Endothelial cell of umbilical vein (primary cell): ENCODE data around the gene MEI1. TPM values are rescaled to one million over a fixed set of nuclear protein-coding genes. Genes with fewer than 3 reads are reported as not detected.

Experiments used
- BruUV-seq: library from RNA; stranded (reverse); fragments of 400-500 nt; replicated peaks from 2 replicates; lab custom pipeline; 2021; lab: Mats Ljungman, UMichigan
- CTCF ChIA-PET: fragments of 300-600, 350-600 bp; sonication (Branson Sonifier 250); formaldehyde crosslinking; loops from one replicate; lab custom pipeline; 2021; ENCODE audit warnings: antibody characterized with exemption, inconsistent platforms; lab: Charles Lee
- POLR2A ChIA-PET: fragments of 300-600, 350-600 bp; sonication (Branson Sonifier 250); formaldehyde crosslinking; loops from one replicate; lab custom pipeline; 2021; ENCODE audit warnings: antibody characterized with exemption, inconsistent platforms; lab: Charles Lee
- DNase-seq: peaks from one replicate; pipeline ENCODE4 v3.0.0-alpha.2; 2011; ENCODE audit warnings: low read depth, low spot score
- FAIRE-seq: peaks from 2 replicates; lab custom pipeline; 2011; peaks lifted over from hg19 to GRCh38; lab: Jason Lieb, UNC
- H2AFZ ChIP-seq: 2 replicates; pipeline ENCODE4 v1.6.0; 2012; ENCODE audit warnings: low read depth, low read length, control low read depth, inconsistent platforms
- H3K27ac ChIP-seq: 2 replicates; pipeline ENCODE4 v1.5.1; 2011; ENCODE audit warnings: low read depth, mild to moderate bottlenecking, control low read depth, low read length, moderate library complexity; ENCODE audit not compliant: insufficient read depth
- H3K27me3 ChIP-seq, 2 experiments: 2 replicates each; pipeline versions ENCODE4 v1.6.0 to v1.6.1; 2011; ENCODE audit warnings: low read length in 2 of 2, mixed read lengths in 1 of 2; ENCODE audit not compliant: control insufficient read depth in 2 of 2, insufficient read depth in 2 of 2
- H3K36me3 ChIP-seq, 2 experiments: 2 replicates in 1 of 2; 3 replicates in 1 of 2; pipeline ENCODE4 v1.5.1; 2011; ENCODE audit warnings: low read length in 2 of 2, mild to moderate bottlenecking in 1 of 2, moderate library complexity in 1 of 2; ENCODE audit not compliant: control insufficient read depth in 2 of 2, insufficient read depth in 2 of 2; ENCODE audit errors: extremely low read depth in 1 of 2
- H3K4me1 ChIP-seq: 3 replicates; pipeline ENCODE4 v1.5.1; 2011; ENCODE audit warnings: mild to moderate bottlenecking, low read length; ENCODE audit not compliant: control insufficient read depth, insufficient read depth; ENCODE audit errors: extremely low read depth
- H3K4me2 ChIP-seq: 2 replicates; pipeline ENCODE4 v1.6.1; 2011; ENCODE audit warnings: low read length, control low read depth, mixed read lengths; ENCODE audit not compliant: insufficient read depth
- H3K4me3 ChIP-seq, 3 experiments: fragments of 200-600 bp in 1 of 3; sonication (generic), shearing (Covaris generic) in 1 of 3; replicated peaks in 1 of 3; 2 replicates each; pipeline ENCODE4 v1.5.1; 2011 to 2016; ENCODE audit warnings: control low read depth in 3 of 3, low read length in 3 of 3, mild to moderate bottlenecking in 2 of 3, inconsistent platforms in 1 of 3, low read depth in 1 of 3, moderate library complexity in 1 of 3; ENCODE audit not compliant: insufficient read depth in 1 of 3
- H3K79me2 ChIP-seq: 2 replicates; pipeline ENCODE4 v1.6.0; 2012; ENCODE audit warnings: low read length, inconsistent platforms; ENCODE audit not compliant: control insufficient read depth, insufficient read depth
- H3K9ac ChIP-seq: replicated peaks from 2 replicates; pipeline ENCODE3; 2011; ENCODE audit warnings: low read length, control low read depth; ENCODE audit not compliant: insufficient read depth; ENCODE audit errors: extremely low read depth
- H3K9me1 ChIP-seq: replicated peaks from 3 replicates; pipeline ENCODE4 v1.6.0; 2011; ENCODE audit warnings: mild to moderate bottlenecking, low read length; ENCODE audit not compliant: control insufficient read depth, insufficient read depth; ENCODE audit errors: extremely low read depth
- H3K9me3 ChIP-seq: replicated peaks from 2 replicates; pipeline ENCODE4 v1.5.1; 2012; ENCODE audit warnings: low read length, inconsistent platforms; ENCODE audit not compliant: control insufficient read depth, insufficient read depth
- H4K20me1 ChIP-seq: replicated peaks from 2 replicates; pipeline ENCODE3; 2011; ENCODE audit warnings: mild to moderate bottlenecking, low read length; ENCODE audit not compliant: control insufficient read depth, insufficient read depth; ENCODE audit errors: extremely low read depth
- CTCF ChIP-seq, 2 donors: IDR thresholded peaks; 1 replicate in 1 of 2; 2 replicates in 1 of 2; pipeline ENCODE4 v1.5.1; 2011; ENCODE audit warnings: low read length in 2 of 2, mild to moderate bottlenecking in 2 of 2, moderate library complexity in 2 of 2, control low read depth in 1 of 2, inconsistent platforms in 1 of 2, low read depth in 1 of 2; ENCODE audit not compliant: insufficient read depth in 1 of 2; ENCODE audit errors: extremely low read depth in 1 of 2
- EZH2 ChIP-seq: IDR thresholded peaks from 2 replicates; pipeline ENCODE4 v1.6.1; 2012; ENCODE audit warnings: borderline replicate concordance, low read depth, mild to moderate bottlenecking, moderate library complexity, low read length, inconsistent platforms; ENCODE audit not compliant: severe bottlenecking
- FOS ChIP-seq: IDR thresholded peaks from 2 replicates; pipeline ENCODE4 v1.6.1; 2011; ENCODE audit warnings: mild to moderate bottlenecking, low read length, moderate library complexity, borderline replicate concordance; ENCODE audit not compliant: insufficient read depth
- GATA2 ChIP-seq: IDR thresholded peaks from 2 replicates; pipeline ENCODE4 v1.7.0; 2011; ENCODE audit warnings: low read depth, mild to moderate bottlenecking, moderate library complexity, mixed read lengths, low read length; ENCODE audit not compliant: insufficient read length, insufficient read depth
- MYC ChIP-seq: IDR thresholded peaks from one replicate; pipeline ENCODE4 v1.6.1; 2011; ENCODE audit warnings: mild to moderate bottlenecking, low read depth, low read length
- dilution Hi-C: fragments of 300-500 bp; cut with MboI; formaldehyde crosslinking; loops from one replicate; pipeline ENCODE4 v1.15.0; 2019; ENCODE audit warnings: low sequenced_read_pairs; ENCODE audit not compliant: extremely low pct_ligation_motif_present
- intact Hi-C: fragments of 100-400 bp; cut with micrococcal nuclease; formaldehyde crosslinking; loops from one replicate; pipeline ENCODE4 v1.10.0; 2022
- polyA plus RNA-seq, 4 experiments: library from polyadenylated mRNA; depleted of rRNA in 3 of 4; stranded (reverse) in 3 of 4; unstranded in 1 of 4; fragments of >200 nt; gene quantifications; 2 replicates each; pipeline versions ENCODE4 v1.2.1 to v1.2.3, GENCODE V29; 2011 to 2012; ENCODE audit warnings: missing spikeins in 1 of 4
- total RNA-seq: library from RNA; stranded (reverse); gene quantifications from 2 replicates; pipeline ENCODE4 v1.2.3, GENCODE V29; 2021

Gene MEI1
- total and polyA plus RNA-seq, 2 donors (not counting 3 experiments of a cell fraction or from before 2014, with no cell fraction given), result 1.5 to 1.9 TPM

GRCh38 chr22:41810022-41810421, 110.7 kb downstream of the MEI1 start:
- dilution Hi-C loops, result no loop called here
- POLR2A ChIA-PET, result no interaction called here
- no TSS peak for BruUV-seq

More at GRCh38 chr22:41810022-41810421, 110.7 kb downstream of the MEI1 start:
- FAIRE-seq (no peak), DNase-seq (no peak)
- no peaks in the 10 kb centered on the region for H3K9me1 ChIP-seq
- intact Hi-C loops, result no loop called here
- CTCF ChIA-PET, result interaction anchor here (0.6 to 1.5 kb wide), 3 partner anchors 10 to 131 kb away, joined by 3 to 7 read pairs (median 4); no protein-coding TSS in a partner anchor
- no peaks in the 10 kb centered on the region for H3K27me3 ChIP-seq
- H3K4me1 ChIP-seq, result no peaks in the 10 kb centered on the region
- H3K79me2 ChIP-seq, result no peaks in the 10 kb centered on the region
- no peak overlapping the region for H2AFZ ChIP-seq
- H3K27ac ChIP-seq, result no peak overlapping the region
- no peak overlapping the region for H3K4me3 ChIP-seq
- H3K9me3 ChIP-seq, result no peaks in the 10 kb centered on the region
- H3K36me3 ChIP-seq, result no peaks in the 10 kb centered on the region
- no peaks in the 10 kb centered on the region for H4K20me1 ChIP-seq
- no peak overlapping the region for H3K9ac ChIP-seq
- H3K4me2 ChIP-seq, result no peak overlapping the region
- TF ChIP-seq GATA2 (no peak), EZH2 (no peak), CTCF (IDR thresholded peaks at IDR 0.05; ENCODE audit: extremely low read depth in 1 of 2, insufficient read depth in 1 of 2, low read depth in 1 of 2, low read length in 2 of 2) (no peak), MYC (no peak), FOS (no peak)
